GM12864 (cell line): Measurements from ENCODE around the gene EPHB1.

Experiments used
- DNase-seq: peaks from one replicate; pipeline ENCODE4 v3.0.0-alpha.2; 2011; ENCODE audit warnings: low read depth
- H3K4me3 ChIP-seq: 2 replicates; pipeline ENCODE4 v1.5.1; 2011; ENCODE audit warnings: mild to moderate bottlenecking, low read depth, low read length, control low read depth
- CTCF ChIP-seq: IDR thresholded peaks from 2 replicates; pipeline ENCODE4 v1.5.1; 2011; ENCODE audit warnings: low read depth, mild to moderate bottlenecking, moderate library complexity, low read length, control low read depth, inconsistent platforms; ENCODE audit errors: missing control alignments

Gene EPHB1

GRCh38 chr3:134753999-134754742 lies 40.9 kb upstream of the EPHB1 start:
- no peak for TF ChIP-seq CTCF
- no peak for DNase-seq
- H3K4me3 ChIP-seq: no peak overlapping the region

GRCh38 chr3:134754768-134755559 lies 40.1 kb upstream of the EPHB1 start:
- H3K4me3 ChIP-seq: no peak overlapping the region
- DNase-seq: peak; percentile 2
- TF ChIP-seq CTCF: peak; percentile 88

- no peak overlapping the region for H3K4me3 ChIP-seq
- no peak for TF ChIP-seq CTCF
- DNase-seq: no peak
These were observed 39.2 kb upstream of the EPHB1 start for GRCh38 chr3:134755821-134756220.

GRCh38 chr3:134757549-134758069 lies 37.5 kb upstream of the EPHB1 start:
- TF ChIP-seq CTCF: no peak
- no peak for DNase-seq
- no peak overlapping the region for H3K4me3 ChIP-seq

- H3K4me3 ChIP-seq: no peak overlapping the region
- no peak for TF ChIP-seq CTCF
- DNase-seq: no peak
These were observed 33.8 kb upstream of the EPHB1 start for GRCh38 chr3:134761213-134761612.

- no peak overlapping the region for H3K4me3 ChIP-seq
- TF ChIP-seq CTCF: no peak
- no peak for DNase-seq
These were observed 33.0 kb upstream of the EPHB1 start for GRCh38 chr3:134762016-134762415.
